ENCODE results near the gene ARHGAP26. TPM values are rescaled to one million over a fixed set of nuclear protein-coding genes. Genes with fewer than 3 reads are reported as not detected.

The ARHGAP26 gene
- total and polyA plus RNA-seq, 5 donors from 2014 or later, result 2.8 to 40.5 (median 5.4) TPM

DNA sequence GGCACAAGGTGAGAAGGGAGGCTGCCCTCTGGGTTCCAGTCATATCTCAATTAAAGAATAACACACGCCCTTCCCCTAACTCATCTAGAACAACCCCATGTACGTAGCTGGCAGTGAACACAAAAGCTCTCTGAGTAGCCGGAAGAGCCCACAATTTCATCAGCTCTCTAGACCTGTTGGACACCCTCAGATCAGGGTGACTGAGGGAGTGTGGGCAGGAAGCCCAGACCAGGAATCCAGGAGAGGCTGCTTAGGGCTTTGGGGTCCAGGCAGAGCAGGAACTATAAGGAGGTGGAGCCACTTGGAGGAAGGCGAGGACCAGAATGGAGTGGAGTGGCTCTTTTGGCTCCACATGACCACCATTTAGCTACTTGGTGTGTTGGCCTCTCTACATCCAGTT lies 395.9 kb downstream of the ARHGAP26 start:
- H3K4me1 Mint-ChIP-seq, result no peaks in the 10 kb centered on the region
- no peak for DNase-seq
- peaks cover 16% of the 10 kb centered on the region for H3K36me3 Mint-ChIP-seq

GRCh38 chr5:143166661-143167420 lies 396.7 kb downstream of the ARHGAP26 start:
- H3K36me3 Mint-ChIP-seq, result peaks cover 13% of the 10 kb centered on the region
- Histone ChIP-seq H3K27ac (ENCODE audit: insufficient read depth, low read length, poor library complexity, severe bottlenecking) (no peak overlapping the region), H3K4me3 (ENCODE audit: low read depth, low read length) (no peak overlapping the region), H3K9me3 (ENCODE audit: control insufficient read depth in 2 of 2, low read length in 2 of 2) (no peaks in the 10 kb centered on the region), H3K27me3 (ENCODE audit: control insufficient read depth, insufficient read depth, low read length) (no peaks in the 10 kb centered on the region), H3K4me1 (ENCODE audit: control insufficient read depth, insufficient read depth, low read length, poor library complexity, severe bottlenecking) (no peaks in the 10 kb centered on the region), H3K36me3 (ENCODE audit: control insufficient read depth, insufficient read depth, low read length) (no peaks in the 10 kb centered on the region)
- H3K27ac Mint-ChIP-seq, result no peak overlapping the region
- peaks cover 0 to 5% (median 0%) of the 10 kb centered on the region in 7 donors for H3K9me3 Mint-ChIP-seq
- no peak overlapping the region for H3K4me3 Mint-ChIP-seq
- H3K27me3 Mint-ChIP-seq, result no peaks in the 10 kb centered on the region
- no peak for DNase-seq
- H3K4me1 Mint-ChIP-seq, result no peaks in the 10 kb centered on the region
- ATAC-seq (ENCODE audit: low read depth in 2 of 2), result no peak

More for the DNA sequence above, 395.9 kb downstream of the ARHGAP26 start:
- Mint-ChIP-seq H3K27ac (no peak overlapping the region), H3K27me3 (no peaks in the 10 kb centered on the region), H3K9me3 (peaks cover 0 to 5% (median 0%) of the 10 kb centered on the region in 7 donors), H3K4me3 (no peak overlapping the region)
- H3K36me3 ChIP-seq (ENCODE audit: control insufficient read depth, insufficient read depth, low read length), result no peaks in the 10 kb centered on the region
- H3K9me3 ChIP-seq (ENCODE audit: control insufficient read depth in 2 of 2, low read length in 2 of 2), result no peaks in the 10 kb centered on the region
- H3K27ac ChIP-seq (ENCODE audit: insufficient read depth, low read length, poor library complexity, severe bottlenecking), result no peak overlapping the region
- H3K27me3 ChIP-seq (ENCODE audit: control insufficient read depth, insufficient read depth, low read length), result no peaks in the 10 kb centered on the region
- H3K4me3 ChIP-seq (ENCODE audit: low read depth, low read length), result no peak overlapping the region
- H3K4me1 ChIP-seq (ENCODE audit: control insufficient read depth, insufficient read depth, low read length, poor library complexity, severe bottlenecking), result no peaks in the 10 kb centered on the region
- no peak for ATAC-seq (ENCODE audit: low read depth in 2 of 2)

DNA sequence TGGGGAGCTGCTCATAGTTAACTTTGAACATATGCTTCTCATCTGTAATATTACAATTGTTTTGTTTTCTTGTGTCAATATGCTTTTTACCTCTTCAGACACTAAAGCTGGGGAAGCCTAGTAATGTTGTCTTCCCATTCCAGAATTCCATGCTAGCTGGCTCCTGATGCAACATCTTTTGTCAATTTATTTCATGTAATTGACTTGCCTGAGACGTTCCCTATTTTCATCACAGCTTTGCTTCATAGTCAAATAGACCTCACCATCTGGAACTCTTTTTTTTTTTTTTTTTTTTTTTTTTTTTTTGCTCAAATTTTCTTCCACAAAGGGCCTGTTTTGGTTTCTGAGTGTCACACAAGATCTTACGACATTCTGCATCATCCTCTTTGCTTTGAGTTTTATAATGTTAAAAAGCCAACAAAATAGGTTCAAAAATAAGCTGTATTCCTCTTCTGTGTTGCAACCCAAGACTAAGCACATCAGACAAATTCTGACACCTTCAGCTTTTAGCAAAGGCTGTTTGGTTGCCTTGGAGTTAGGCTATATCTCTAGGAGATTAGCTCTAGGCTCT lies 398.1 kb downstream of the ARHGAP26 start:
- no peak overlapping the region for H3K27ac Mint-ChIP-seq
- Histone ChIP-seq H3K36me3 (ENCODE audit: control insufficient read depth, insufficient read depth, low read length) (no peaks in the 10 kb centered on the region), H3K4me3 (ENCODE audit: low read depth, low read length) (no peak overlapping the region), H3K4me1 (ENCODE audit: control insufficient read depth, insufficient read depth, low read length, poor library complexity, severe bottlenecking) (no peaks in the 10 kb centered on the region), H3K9me3 (ENCODE audit: control insufficient read depth in 2 of 2, low read length in 2 of 2) (no peaks in the 10 kb centered on the region), H3K27ac (ENCODE audit: insufficient read depth, low read length, poor library complexity, severe bottlenecking) (no peak overlapping the region), H3K27me3 (ENCODE audit: control insufficient read depth, insufficient read depth, low read length) (no peaks in the 10 kb centered on the region)
- no peak for DNase-seq
- H3K36me3 Mint-ChIP-seq, result peaks cover 9% of the 10 kb centered on the region
- ATAC-seq (ENCODE audit: low read depth in 2 of 2), result no peak
- H3K4me3 Mint-ChIP-seq, result no peak overlapping the region
- peaks cover 0 to 3% (median 0%) of the 10 kb centered on the region in 7 donors for H3K9me3 Mint-ChIP-seq
- no peaks in the 10 kb centered on the region for H3K27me3 Mint-ChIP-seq
- H3K4me1 Mint-ChIP-seq, result no peaks in the 10 kb centered on the region

- Mint-ChIP-seq H3K4me3 (no peak overlapping the region), H3K36me3 (peaks cover 8% of the 10 kb centered on the region), H3K27ac (no peak overlapping the region), H3K27me3 (no peaks in the 10 kb centered on the region), H3K4me1 (no peaks in the 10 kb centered on the region), H3K9me3 (no peaks in the 10 kb centered on the region)
- ATAC-seq (ENCODE audit: low read depth in 2 of 2) (no peak), DNase-seq (no peak)
- no peaks in the 10 kb centered on the region for H3K27me3 ChIP-seq (ENCODE audit: control insufficient read depth, insufficient read depth, low read length)
- no peak overlapping the region for H3K4me3 ChIP-seq (ENCODE audit: low read depth, low read length)
- H3K27ac ChIP-seq (ENCODE audit: insufficient read depth, low read length, poor library complexity, severe bottlenecking), result no peak overlapping the region
- no peaks in the 10 kb centered on the region for H3K4me1 ChIP-seq (ENCODE audit: control insufficient read depth, insufficient read depth, low read length, poor library complexity, severe bottlenecking)
- H3K36me3 ChIP-seq (ENCODE audit: control insufficient read depth, insufficient read depth, low read length), result no peaks in the 10 kb centered on the region
- H3K9me3 ChIP-seq (ENCODE audit: control insufficient read depth in 2 of 2, low read length in 2 of 2), result no peaks in the 10 kb centered on the region
Observed at GRCh38 chr5:143168921-143169810, 399.0 kb downstream of the ARHGAP26 start.

- H3K36me3 Mint-ChIP-seq, result peaks cover 8% of the 10 kb centered on the region
- no peak for ATAC-seq (ENCODE audit: low read depth in 2 of 2)
- H3K36me3 ChIP-seq (ENCODE audit: control insufficient read depth, insufficient read depth, low read length), result no peaks in the 10 kb centered on the region
- H3K9me3 Mint-ChIP-seq, result no peaks in the 10 kb centered on the region
- no peaks in the 10 kb centered on the region for H3K27me3 Mint-ChIP-seq
- no peak overlapping the region for H3K27ac ChIP-seq (ENCODE audit: insufficient read depth, low read length, poor library complexity, severe bottlenecking)
- no peak overlapping the region for H3K4me3 ChIP-seq (ENCODE audit: low read depth, low read length)
- no peaks in the 10 kb centered on the region for H3K4me1 Mint-ChIP-seq
- H3K9me3 ChIP-seq (ENCODE audit: control insufficient read depth in 2 of 2, low read length in 2 of 2), result no peaks in the 10 kb centered on the region
- H3K27me3 ChIP-seq (ENCODE audit: control insufficient read depth, insufficient read depth, low read length), result no peaks in the 10 kb centered on the region
- H3K4me3 Mint-ChIP-seq, result no peak overlapping the region
- no peaks in the 10 kb centered on the region for H3K4me1 ChIP-seq (ENCODE audit: control insufficient read depth, insufficient read depth, low read length, poor library complexity, severe bottlenecking)
- DNase-seq, result no peak
- no peak overlapping the region for H3K27ac Mint-ChIP-seq
Observed at GRCh38 chr5:143170104-143170503, 399.9 kb downstream of the ARHGAP26 start.

GRCh38 chr5:143170977-143171376 lies 400.8 kb downstream of the ARHGAP26 start:
- Mint-ChIP-seq H3K36me3 (peaks cover 5% of the 10 kb centered on the region), H3K4me1 (no peaks in the 10 kb centered on the region), H3K27me3 (no peaks in the 10 kb centered on the region), H3K4me3 (no peak overlapping the region), H3K9me3 (no peaks in the 10 kb centered on the region), H3K27ac (no peak overlapping the region)
- DNase-seq (no peak), ATAC-seq (ENCODE audit: low read depth in 2 of 2) (no peak)
- no peaks in the 10 kb centered on the region for H3K4me1 ChIP-seq (ENCODE audit: control insufficient read depth, insufficient read depth, low read length, poor library complexity, severe bottlenecking)
- H3K27me3 ChIP-seq (ENCODE audit: control insufficient read depth, insufficient read depth, low read length), result no peaks in the 10 kb centered on the region
- H3K27ac ChIP-seq (ENCODE audit: insufficient read depth, low read length, poor library complexity, severe bottlenecking), result no peak overlapping the region
- H3K4me3 ChIP-seq (ENCODE audit: low read depth, low read length), result no peak overlapping the region
- no peaks in the 10 kb centered on the region for H3K36me3 ChIP-seq (ENCODE audit: control insufficient read depth, insufficient read depth, low read length)
- H3K9me3 ChIP-seq (ENCODE audit: control insufficient read depth in 2 of 2, low read length in 2 of 2), result no peaks in the 10 kb centered on the region

DNA sequence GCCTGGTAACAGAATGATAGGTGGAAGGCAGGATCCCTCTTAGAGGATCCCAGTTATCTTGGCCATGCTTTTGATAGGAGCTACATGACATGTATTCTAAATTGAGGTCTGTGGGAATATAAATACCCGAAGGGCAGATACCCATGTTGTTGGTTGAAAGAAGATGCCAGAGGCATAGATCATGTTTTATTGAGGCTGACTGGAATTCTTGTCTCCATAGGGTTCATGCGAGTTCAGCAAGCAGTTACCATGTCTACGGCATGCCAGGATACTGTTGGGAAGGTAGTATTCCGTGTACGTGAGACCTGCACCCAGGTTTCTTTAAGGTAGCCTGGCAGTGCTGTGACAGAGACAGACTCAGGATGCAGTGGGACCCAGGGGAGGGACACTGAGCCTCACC lies 402.6 kb downstream of the ARHGAP26 start:
- no peak overlapping the region for H3K27ac ChIP-seq (ENCODE audit: insufficient read depth, low read length, poor library complexity, severe bottlenecking)
- H3K27ac Mint-ChIP-seq, result no peak overlapping the region
- H3K4me3 ChIP-seq (ENCODE audit: low read depth, low read length), result no peak overlapping the region
- H3K9me3 Mint-ChIP-seq, result no peaks in the 10 kb centered on the region
- H3K27me3 Mint-ChIP-seq, result no peaks in the 10 kb centered on the region
- no peaks in the 10 kb centered on the region for H3K27me3 ChIP-seq (ENCODE audit: control insufficient read depth, insufficient read depth, low read length)
- H3K4me1 ChIP-seq (ENCODE audit: control insufficient read depth, insufficient read depth, low read length, poor library complexity, severe bottlenecking), result no peaks in the 10 kb centered on the region
- ATAC-seq (ENCODE audit: low read depth in 2 of 2) (no peak), DNase-seq (no peak)
- no peaks in the 10 kb centered on the region for H3K36me3 ChIP-seq (ENCODE audit: control insufficient read depth, insufficient read depth, low read length)
- no peaks in the 10 kb centered on the region for H3K9me3 ChIP-seq (ENCODE audit: control insufficient read depth in 2 of 2, low read length in 2 of 2)
- H3K36me3 Mint-ChIP-seq, result no peaks in the 10 kb centered on the region
- H3K4me1 Mint-ChIP-seq, result no peaks in the 10 kb centered on the region
- H3K4me3 Mint-ChIP-seq, result no peak overlapping the region
